ENCODE results near the gene LINC01488. TPM values are rescaled to one million over a fixed set of nuclear protein-coding genes. Genes with fewer than 3 reads are reported as not detected.

Gene LINC01488
- total RNA-seq, 1 experiment from 2014 or later = not detected

DNA sequence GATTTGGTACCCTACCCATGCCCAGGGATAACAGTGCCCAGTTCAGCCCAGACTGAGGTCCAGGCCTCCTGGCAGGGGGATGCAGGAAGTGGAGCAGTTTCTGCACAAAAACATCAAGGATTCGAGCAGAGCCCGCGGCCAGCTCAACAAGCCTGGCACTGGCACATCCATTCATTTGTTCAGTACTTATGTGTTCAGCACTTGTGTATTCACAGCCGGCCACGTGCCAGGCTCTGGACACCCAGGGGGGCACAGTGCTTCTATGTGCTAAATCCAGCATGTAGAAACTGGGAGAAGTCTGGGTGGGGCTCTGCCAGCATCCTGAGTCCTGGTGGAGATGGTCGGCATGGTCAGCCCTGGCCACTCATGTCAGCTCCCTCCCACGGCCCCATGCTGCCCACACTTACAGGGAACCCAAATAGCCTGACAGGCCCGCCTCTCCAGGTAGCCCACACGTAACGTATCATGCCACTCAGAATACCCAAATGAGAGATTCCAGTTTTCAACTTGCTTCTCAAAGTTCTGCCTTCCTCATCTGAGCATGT lies 28.5 kb downstream of the LINC01488 start:
- no peak for DNase-seq (ENCODE audit: low spot score)

DNA sequence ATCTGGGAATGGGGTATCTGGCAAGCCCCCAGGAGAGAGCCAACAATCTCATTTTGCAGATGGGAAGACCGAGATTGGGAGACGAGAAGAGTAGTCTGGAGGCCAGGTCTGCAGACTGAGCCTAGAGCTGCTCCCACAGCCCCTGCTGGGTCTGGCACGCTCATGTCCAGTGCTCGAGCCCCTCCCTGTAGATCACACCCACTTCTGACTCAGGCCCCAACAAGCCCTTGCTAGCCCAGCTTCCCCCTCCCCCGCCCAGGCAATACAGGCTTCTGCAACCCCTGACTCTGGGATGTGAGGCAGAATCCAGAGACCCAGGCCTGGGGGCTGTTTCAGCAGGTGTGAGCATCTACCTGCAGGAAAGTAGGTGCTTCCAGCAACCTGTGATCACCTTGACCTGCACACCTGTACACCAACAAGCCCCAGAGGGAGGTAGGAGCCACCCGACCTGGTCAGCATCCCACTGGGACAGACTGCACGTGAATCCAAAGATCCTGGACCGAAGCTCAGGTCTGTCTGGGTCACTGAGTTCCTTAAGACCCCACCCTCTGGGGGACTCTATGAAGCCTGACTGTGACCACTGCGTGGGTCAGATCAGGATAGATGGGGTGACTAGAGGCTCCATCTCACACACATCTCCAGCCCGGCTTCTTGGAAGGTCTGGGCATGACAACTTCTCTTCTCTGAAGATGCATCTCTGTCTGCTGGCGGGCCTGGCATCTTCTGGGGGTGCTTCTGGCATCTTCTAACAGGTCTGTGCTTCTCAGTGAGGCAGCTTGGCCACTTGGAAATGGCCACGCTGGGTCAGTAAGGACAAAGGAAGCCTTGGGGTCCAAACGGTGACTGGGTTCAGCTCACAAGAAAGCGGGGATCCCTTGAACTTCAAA lies 29.3 kb downstream of the LINC01488 start:
- DNase-seq (ENCODE audit: low spot score) = no peak

DNA sequence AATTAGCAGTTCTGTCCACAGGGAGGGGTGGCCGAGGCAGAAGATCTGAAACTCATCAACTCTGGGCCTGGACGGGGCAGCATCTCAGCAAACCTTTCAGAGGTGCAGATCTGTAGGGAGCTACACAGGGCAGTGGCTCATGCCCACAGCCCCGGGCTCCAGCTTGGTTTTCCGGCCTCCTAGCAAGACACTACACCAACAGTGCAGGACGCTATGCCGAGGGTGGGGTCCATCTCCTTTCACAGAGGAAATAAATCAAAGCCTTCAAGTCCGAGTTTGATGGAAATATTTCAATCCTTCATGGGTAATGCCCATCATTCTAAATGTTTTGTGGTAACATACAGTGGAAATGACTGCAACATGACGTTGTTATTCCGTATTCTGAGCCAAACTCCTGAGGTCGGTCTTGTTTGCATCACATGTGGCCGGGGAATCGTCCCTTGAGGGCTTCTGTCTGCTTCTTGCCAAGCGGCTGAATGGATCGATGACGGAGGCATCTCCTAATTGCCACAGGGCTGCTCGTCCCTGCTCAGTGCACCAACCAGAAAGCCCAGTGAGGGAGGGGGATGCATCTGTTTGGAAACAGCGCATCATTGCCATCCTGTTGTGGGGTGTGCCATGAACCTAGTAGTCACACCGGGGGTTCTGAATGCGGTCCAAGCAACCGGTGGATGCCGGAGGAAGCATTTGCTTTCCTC lies 30.0 kb downstream of the LINC01488 start:
- DNase-seq (ENCODE audit: low spot score) = no peak

DNA sequence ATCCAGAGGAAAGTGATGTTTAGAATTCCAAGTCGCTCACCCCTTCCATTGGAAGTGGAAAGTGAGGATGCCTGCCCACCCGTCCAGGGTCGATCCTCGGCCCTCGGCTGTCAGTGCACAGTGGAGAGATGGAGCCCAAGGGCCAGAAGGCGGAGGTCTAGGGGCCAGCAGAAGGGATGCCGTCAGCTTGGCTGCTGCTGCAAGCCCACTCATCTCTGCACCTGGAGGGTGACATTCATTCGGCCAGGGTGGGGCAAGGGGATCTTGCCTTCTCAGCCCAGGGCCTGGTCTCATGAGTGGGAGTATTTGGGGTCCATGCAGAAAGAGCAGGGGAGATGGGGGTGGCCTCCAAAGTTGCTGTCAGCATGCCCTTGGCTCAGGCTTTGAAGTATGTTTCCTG lies 30.7 kb downstream of the LINC01488 start:
- no peak for DNase-seq (ENCODE audit: low spot score)

DNA sequence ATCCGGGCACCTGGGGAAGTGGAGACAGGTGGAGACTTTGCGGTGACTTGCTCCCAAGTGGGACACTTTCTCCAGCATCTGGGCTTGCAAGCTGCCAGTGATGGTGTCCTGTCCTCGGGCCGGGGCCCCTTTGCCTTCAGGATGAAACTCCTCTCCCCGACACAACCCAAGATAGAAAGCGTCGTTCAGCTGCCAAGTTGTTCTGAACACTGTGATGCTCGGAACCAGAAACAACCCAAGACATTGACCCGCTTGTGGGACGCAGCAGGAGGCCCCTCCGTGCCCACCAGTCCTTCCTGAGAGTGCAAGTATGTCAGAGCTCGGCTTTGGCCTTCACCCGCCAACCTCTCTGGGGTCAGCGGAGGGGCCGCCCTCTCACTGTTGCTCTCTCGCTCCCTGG lies 31.3 kb downstream of the LINC01488 start:
- no peak for DNase-seq (ENCODE audit: low spot score)

DNA sequence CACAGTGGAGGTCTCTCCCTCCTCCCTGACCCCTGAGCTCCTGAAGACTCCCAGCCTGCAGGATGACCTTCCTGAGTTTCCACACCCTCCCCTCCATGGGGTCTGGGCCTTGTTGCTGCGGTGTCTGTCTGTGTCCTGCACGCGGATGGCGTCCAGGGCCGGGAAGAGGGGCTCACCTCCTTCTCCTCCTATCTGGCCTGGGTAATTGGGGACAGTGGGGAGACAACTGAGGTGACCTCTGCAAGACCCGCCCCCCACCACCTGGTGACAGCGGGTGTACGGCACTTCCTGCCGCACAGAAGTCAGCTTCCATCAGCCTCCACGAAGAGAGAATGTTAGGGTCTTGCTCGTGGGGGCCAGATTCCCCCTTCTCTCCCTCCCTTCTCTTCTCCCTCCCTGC lies 31.7 kb downstream of the LINC01488 start:
- no peak for DNase-seq (ENCODE audit: low spot score)

DNA sequence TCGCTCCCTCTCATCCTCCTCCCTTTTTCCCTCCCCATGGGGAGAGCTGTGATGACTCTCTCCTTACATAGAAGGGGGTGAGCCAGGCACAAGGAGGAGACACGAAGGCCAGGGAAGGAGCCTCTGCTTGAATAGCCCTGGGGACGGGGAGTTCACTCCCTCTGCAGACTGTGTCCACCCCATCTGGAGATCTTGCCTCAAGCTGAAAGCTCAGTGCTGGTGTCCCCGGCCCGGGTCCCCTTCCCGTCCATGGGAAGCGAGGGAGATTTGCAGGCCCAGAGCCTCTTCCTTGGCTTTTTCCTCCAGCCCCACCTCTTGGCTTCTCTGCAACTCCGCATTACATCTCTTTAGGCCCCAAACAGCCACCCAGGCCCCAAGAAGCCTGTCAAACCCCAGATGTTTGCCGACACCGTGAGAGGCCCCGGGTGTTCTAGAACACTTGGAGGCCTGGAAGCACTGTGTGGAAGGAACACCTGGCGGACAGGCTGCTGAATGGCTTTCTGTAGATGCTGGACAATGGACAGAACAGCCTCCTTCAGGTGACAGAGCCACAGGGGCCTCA lies 32.3 kb downstream of the LINC01488 start:
- no peak for DNase-seq (ENCODE audit: low spot score)

DNA sequence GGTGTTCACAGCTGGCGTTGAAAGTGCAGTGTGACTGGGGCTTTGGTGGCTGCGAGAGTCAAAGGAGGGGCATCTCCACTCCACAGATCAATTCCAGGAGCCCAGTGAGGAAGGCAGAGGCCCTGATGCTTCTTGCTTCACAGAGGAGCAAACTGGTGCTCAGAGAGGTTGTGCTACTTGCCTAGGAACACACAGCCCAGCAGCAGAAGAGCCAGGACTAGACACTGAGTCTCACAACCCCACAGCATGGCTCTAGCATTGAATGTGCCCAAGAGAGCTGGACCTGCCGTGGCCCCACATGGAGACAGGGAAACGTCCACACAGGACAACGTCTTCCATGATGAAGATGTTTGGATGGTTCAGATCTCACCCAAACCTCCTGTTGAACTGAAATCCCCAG lies 33.3 kb downstream of the LINC01488 start:
- no peak for DNase-seq (ENCODE audit: low spot score)

DNA sequence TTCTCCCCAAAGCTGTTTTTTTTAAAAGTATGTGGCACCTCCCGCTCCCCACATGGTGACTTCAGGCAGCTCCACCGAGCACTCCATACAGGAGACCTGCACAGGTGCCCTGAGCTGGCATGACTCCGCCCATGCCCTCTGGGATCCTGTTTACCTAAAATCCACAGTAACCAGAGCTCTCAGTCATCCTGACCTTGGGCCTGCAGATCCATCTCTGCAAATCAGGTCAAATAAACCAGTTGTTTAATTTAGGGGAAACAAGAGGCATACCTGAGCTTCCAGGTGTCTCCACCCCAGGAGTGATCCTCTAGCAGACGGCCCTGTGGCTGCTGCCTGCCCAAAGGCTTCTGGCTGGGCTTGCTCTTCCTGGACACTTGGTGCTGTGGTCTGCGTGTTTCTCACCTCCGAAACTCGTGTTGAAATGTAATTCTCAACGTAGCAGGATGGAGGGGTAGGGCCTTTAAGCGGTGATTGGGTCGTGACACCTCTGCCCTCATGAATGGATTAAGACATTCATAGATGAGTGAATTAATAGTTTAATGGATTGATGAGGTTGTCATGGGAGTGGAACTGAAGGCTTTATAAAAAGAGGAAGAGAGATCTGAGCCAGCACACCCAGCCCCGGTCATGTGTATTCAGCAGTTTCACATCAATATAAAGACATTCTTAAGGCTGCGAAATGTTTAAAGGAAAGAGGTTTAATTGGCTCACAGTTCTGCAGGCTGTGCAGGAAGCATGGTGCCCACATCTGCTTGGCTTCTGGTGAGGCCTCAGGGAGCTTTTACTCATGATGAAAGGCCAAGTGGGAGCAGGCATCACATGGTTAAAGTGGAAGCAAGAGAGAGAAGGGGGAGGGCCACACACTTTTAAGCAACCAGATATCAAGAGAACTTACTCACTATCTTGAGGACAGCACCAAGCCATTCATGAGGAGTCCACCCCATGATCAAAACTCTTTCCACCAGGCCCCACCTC lies 34.1 kb downstream of the LINC01488 start:
- DNase-seq (ENCODE audit: low spot score) = no peak

DNA sequence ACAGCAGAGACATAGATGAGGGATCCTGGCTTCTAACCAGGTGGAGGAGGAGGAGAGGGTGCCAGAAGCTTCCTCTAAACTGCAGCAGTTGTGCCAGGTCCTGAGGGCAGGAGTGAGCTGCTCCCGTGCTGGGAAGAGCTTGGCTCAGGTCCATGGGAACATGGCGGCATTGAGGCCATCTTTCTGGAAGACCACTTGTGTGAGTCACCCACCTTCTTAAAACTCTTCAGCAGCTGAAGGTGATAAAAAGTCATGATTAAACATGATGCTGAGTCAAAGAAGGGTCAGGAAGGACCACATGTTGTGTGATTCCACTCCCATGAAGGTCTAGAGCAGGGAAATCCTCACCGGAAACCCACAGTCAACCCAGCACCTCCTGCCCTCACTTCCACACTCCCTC lies 35.1 kb downstream of the LINC01488 start:
- no peak for DNase-seq (ENCODE audit: low spot score)

DNA sequence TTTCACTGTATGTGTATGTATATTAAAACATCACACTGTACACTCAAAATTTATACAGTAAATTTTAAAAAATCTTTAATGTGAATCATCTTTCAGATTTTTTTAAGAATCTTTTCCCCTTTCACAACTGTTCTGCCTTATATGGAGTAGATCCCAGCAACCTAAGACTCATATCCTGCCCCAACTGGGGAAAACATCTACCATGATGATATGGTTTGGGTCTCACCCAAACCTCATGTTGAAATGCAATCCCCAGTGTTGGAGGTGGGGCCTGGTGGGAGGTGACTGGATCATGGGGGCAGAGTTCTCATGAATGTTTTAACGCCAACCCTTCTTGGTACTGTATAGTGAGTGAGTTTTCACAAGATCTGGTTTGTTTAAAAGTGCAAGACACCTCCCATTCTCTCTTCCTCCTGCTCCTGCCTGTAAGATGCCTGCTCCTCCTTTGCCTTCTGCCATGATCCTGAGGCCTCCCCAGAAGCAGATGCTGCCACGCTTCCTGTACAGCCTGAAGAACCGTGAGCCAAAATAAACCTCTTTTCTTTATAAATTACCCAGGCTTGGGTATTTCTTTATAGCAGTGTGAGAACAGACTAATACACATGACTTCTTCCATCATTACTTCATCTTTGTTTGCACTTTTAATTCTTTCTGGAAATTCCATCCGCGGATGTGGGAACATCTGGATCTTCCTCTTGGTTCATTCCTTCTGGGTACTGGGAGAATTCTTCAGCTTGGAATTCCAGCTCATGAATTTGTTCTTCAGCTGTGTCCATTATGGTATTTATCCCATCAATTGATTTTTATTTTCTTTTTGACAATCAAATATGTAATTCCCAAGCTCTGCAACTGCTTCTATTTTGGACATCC lies 36.9 kb downstream of the LINC01488 start:
- no peak for DNase-seq (ENCODE audit: low spot score)

DNA sequence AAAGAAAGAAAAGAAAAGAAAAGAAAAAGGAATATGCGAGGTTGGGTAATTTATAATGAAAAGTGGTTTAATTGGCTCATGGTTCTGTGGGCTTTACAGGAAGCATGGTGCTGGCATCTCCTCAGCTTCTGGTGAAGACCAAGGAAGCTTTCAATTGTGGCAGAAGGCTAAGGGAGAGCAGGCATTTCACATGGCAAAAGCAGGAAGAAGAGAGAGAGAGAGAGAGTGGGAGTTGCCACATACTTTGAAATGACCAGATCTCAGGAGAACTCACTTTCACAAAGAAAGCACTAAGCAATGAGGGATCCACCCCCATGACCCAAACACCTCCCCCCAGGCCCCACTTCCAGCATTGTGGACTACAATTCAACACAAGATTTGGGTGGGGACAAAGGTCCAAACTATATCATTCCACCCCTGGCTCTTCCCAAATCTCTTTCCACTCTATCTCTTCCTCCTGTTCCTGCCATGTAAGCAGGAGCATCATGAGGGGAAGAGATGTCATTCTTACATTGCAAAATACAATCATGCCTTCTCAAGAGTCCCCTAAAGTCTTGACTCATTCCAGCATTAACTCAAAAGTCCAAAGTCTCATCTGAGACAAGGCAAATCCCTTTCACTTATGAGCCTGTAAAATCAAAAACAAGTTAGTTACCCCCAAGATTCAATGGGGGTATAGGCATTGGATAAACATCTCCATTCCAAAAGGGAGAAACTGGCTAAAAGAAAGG lies 38.9 kb downstream of the LINC01488 start:
- no peak for DNase-seq (ENCODE audit: low spot score)

DNA sequence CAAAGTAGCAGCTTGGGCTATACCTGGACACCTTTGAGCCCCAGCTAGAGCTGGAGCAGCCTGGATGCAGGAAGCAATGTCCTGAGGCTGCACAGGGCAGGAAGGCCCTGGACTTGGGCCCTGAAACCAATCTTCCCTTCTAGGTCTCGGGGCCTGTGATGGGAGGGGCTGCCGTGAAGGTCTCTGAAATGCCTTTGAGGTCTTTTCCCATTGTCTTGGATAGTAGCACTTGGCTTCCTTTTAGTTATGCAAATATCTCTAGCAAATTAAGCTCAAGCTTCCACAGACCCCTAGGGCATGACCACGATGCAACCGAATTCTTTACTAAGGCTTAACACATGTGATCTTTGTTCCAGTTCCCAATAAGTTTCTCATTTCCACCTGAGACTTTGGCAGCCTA lies 40.0 kb downstream of the LINC01488 start:
- no peak for DNase-seq (ENCODE audit: low spot score)

DNA sequence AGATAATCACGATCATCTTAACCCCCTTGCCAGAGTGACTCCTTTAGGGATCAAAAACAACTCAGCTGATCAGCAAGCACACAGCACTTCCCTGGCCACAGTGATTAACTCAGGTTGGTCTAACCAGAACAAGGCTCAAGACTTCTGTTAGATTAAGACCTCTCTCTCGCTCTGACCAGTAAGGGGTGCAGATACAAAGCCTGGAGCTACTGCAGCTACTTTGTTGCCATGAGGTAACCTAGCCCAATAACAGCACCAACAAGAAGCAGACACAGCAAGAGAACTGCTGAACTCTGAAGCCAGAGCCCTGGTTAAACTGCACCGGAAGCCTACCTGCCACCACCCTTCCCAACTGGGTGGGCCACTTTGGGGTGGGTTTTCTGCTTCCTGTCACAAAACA lies 42.0 kb downstream of the LINC01488 start:
- no peak for DNase-seq (ENCODE audit: low spot score)

DNA sequence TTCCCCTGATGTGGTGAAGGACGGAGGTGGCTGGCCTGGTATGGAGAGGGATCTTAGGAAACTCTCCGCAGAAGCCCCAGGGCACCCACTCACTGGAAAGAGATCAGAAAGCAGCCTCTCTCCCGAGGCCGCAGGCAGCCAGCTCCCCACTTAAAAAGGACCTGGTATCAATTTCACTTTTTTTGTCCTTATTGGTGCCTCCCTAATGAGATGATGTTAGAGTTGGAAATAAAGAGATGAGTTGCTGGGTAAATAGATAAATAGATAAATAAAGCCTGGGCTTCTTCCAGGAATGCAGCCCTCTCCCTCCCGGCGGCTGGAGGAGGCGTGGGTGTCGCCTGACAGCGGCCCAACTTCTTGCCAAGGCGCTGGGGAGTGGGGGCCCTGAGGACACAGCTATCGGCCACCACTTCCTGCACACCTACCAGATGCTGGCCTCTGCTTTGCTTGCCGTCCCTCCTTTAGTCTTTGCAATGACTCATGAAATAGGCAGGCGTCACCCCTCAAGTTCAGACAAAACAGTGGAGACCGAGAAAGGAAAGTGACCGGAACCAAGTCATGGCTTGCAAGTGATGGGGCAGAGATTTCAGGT lies 42.9 kb downstream of the LINC01488 start:
- peak; percentile 8 for DNase-seq (ENCODE audit: low spot score)

DNA sequence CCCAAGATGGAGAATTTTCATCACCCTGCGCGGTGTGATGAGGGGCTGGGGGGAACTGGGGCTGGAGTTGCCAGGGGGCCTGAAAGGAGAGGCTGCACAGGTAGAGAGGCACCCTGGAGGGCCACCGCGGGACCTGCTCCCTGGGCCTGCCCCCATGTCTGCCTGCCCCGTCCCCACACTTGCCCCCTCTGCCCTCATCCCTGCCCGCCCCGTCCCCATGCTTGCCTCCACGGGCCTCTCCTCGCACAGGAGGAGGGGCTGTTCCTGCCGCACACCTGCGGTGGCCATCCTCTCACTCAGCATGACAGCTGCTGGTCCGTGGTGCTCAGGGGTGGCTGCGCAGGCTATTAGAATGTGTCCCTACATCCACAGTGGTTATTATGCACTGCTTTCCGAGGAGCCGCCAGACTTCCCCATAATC lies 43.5 kb downstream of the LINC01488 start:
- no peak for DNase-seq (ENCODE audit: low spot score)

DNA sequence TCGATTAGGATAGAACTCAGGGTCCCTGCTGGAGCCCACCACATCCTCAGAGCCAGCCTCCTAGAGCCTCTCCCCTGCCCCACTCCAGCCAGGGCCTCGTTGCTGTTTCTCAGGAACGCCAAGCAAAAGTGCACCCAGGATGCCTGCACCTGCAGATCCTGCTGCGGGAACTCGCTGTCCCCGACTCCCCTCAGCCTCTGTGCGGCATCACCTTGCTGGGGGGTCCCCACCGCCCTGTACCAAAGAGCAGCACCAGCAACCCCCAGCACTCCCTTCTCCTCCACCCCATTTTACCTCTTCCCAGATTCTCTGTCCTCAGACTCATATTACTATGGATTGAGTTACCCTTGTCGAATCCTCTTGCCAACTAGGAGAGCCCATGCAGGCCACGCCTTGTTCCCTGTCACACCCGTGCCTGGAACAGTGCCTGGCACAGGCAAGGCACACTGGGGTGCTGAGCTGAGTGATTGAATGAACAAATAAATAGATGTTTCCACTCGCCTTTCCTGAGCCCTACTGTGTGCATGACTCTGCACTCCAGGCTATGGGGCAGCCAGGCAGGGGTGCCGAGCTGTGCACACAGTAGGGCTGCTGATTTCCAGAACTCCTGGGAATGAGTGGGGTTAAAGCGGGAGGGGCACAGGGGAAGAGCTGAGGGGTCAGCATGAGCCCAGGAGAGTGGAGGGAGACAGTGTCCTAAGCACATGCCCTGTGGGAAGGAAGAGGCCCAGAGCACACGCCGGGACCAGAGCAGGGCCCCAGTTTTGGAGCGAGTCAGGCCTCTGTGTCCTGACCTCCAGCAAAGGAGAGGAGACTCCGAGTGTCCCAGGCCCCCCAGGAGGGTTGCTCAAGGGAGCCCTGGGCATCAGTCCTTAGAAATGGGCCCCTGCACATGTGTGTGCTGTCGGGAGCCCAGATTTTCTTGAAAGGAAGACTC lies 44.3 kb downstream of the LINC01488 start:
- no peak for DNase-seq (ENCODE audit: low spot score)

DNA sequence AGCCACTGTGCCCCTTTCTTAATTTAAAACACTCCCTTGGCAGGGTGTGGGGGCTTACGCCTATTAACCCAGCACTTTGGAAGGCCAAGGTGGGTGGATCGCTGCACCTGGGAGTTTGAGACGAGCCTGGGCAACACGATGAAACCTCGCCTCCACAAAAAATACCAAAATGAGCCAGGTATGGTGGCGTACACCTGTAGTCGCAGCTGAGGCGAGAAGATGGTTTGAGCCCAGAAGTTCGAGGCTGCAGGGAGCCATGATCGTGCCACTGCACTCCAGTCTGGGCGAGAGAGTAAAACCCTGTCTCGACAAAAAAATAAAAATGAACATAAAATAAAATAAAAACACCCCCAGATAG lies 45.0 kb downstream of the LINC01488 start:
- no peak for DNase-seq (ENCODE audit: low spot score)

Data from HT-29 (cell line).